ENCODE results near the gene PSG4.
"Not testable (repeated sequence)": the region's sequence is repeated elsewhere in the genome, so short reads cannot be mapped to it uniquely, and the experiment has no call there.

Gene PSG4

GRCh38 chr19:43205471-43206105 lies at the start of gene PSG4:
TSS of gene PSG4 (minus strand) at chr19:43205638. CDS start at chr19:43205536, 102 bp downstream.
- H3K9me3 ChIP-seq (ENCODE audit: control insufficient read depth, low read length); H3K4me3 ChIP-seq (ENCODE audit: low read length); H3K9ac ChIP-seq (ENCODE audit: low read length); H3K27me3 ChIP-seq (ENCODE audit: control insufficient read depth, insufficient read depth, low read length); H3K4me1 ChIP-seq (ENCODE audit: control insufficient read depth, insufficient read depth, low read length); H3K36me3 ChIP-seq (ENCODE audit: control insufficient read depth, insufficient read depth, low read length): not testable (repeated sequence)

- H3K36me3 ChIP-seq (ENCODE audit: control insufficient read depth, insufficient read depth, low read length); H3K9me3 ChIP-seq (ENCODE audit: control insufficient read depth, low read length); H3K27me3 ChIP-seq (ENCODE audit: control insufficient read depth, insufficient read depth, low read length); H3K4me3 ChIP-seq (ENCODE audit: low read length); H3K9ac ChIP-seq (ENCODE audit: low read length); H3K4me1 ChIP-seq (ENCODE audit: control insufficient read depth, insufficient read depth, low read length): not testable (repeated sequence)
Observed at GRCh38 chr19:43251428-43251827, 46.0 kb upstream of the PSG4 start.

DNA sequence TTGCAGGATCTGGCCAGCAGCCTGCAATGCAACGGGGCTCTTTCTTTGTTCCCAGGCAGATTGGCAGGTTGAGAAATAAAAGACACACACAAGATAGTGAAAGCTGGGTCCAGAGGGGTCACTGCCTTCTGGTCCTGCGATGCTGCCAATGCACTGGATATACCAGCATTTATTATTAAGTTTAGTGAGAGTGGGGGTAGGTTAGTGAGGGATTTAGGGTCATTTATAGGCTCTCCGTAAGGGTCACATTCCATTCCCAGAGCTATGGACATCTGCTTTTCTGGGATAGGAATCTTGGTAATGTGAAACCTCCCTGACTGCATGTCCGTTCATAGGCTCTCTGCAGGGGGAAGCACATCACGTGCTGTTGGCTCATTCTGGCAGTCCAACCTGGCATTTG lies 44.9 kb upstream of the PSG4 start:
- H3K27me3 ChIP-seq (ENCODE audit: control insufficient read depth, insufficient read depth, low read length); H3K9me3 ChIP-seq (ENCODE audit: control insufficient read depth, low read length); H3K4me3 ChIP-seq (ENCODE audit: low read length); H3K9ac ChIP-seq (ENCODE audit: low read length); H3K36me3 ChIP-seq (ENCODE audit: control insufficient read depth, insufficient read depth, low read length); H3K4me1 ChIP-seq (ENCODE audit: control insufficient read depth, insufficient read depth, low read length): not testable (repeated sequence)

DNA sequence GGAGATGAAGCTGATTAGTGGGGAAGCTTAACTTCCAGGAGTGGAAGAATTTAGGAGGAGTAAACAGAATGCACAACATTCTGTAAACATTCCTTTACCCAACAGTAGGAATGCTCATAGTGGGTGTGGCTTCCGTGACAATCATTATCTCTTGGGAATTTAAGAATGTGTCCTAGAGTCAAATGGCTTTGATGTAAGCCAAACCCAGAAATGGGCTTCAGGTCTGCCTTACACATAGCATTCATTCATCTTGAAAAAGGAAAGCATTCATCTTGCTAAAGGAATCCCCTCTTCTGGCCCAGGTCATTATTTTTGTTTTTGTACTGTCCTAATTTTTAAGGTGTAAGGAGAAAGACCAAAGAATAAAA lies 43.2 kb upstream of the PSG4 start:
- not testable (repeated sequence) for H3K9me3 ChIP-seq (ENCODE audit: control insufficient read depth, low read length); H3K9ac ChIP-seq (ENCODE audit: low read length)

GRCh38 chr19:43247243-43247880 lies 41.9 kb upstream of the PSG4 start:
- not testable (repeated sequence) for H3K4me1 ChIP-seq (ENCODE audit: control insufficient read depth, insufficient read depth, low read length); H3K36me3 ChIP-seq (ENCODE audit: control insufficient read depth, insufficient read depth, low read length); H3K9ac ChIP-seq (ENCODE audit: low read length); H3K4me3 ChIP-seq (ENCODE audit: low read length); H3K27me3 ChIP-seq (ENCODE audit: control insufficient read depth, insufficient read depth, low read length); H3K9me3 ChIP-seq (ENCODE audit: control insufficient read depth, low read length)

More for the DNA sequence above, 43.2 kb upstream of the PSG4 start:
- H3K4me1 ChIP-seq (ENCODE audit: control insufficient read depth, insufficient read depth, low read length); H3K4me3 ChIP-seq (ENCODE audit: low read length); H3K27me3 ChIP-seq (ENCODE audit: control insufficient read depth, insufficient read depth, low read length); H3K36me3 ChIP-seq (ENCODE audit: control insufficient read depth, insufficient read depth, low read length): not testable (repeated sequence)

GRCh38 chr19:43245848-43246247 lies 40.4 kb upstream of the PSG4 start:
- not testable (repeated sequence) for H3K36me3 ChIP-seq (ENCODE audit: control insufficient read depth, insufficient read depth, low read length); H3K4me3 ChIP-seq (ENCODE audit: low read length); H3K9ac ChIP-seq (ENCODE audit: low read length); H3K27me3 ChIP-seq (ENCODE audit: control insufficient read depth, insufficient read depth, low read length); H3K9me3 ChIP-seq (ENCODE audit: control insufficient read depth, low read length); H3K4me1 ChIP-seq (ENCODE audit: control insufficient read depth, insufficient read depth, low read length)

- not testable (repeated sequence) for H3K27me3 ChIP-seq (ENCODE audit: control insufficient read depth, insufficient read depth, low read length); H3K9ac ChIP-seq (ENCODE audit: low read length); H3K4me3 ChIP-seq (ENCODE audit: low read length); H3K9me3 ChIP-seq (ENCODE audit: control insufficient read depth, low read length); H3K4me1 ChIP-seq (ENCODE audit: control insufficient read depth, insufficient read depth, low read length); H3K36me3 ChIP-seq (ENCODE audit: control insufficient read depth, insufficient read depth, low read length)
Observed at GRCh38 chr19:43242211-43242610, 36.8 kb upstream of the PSG4 start.

DNA sequence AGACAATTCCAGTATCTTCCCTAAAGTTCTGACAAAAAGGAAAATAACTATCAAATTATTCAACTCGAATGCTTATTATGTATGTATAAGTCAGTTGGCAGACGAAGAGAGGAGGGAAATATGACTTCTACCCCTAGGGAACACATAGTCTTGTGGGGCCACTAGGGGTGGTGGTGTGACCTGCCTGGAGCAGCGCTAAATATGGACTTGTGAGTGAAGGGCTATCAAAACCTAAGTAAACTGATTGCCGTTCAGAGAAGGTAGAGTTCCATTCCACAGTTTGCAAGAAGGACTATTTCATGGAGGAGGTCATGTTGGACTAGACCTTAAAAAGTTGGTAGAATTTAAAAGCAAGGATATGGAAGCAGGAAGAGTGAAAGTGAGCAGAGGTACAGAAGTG lies 32.8 kb upstream of the PSG4 start:
- H3K4me3 ChIP-seq (ENCODE audit: low read length); H3K4me1 ChIP-seq (ENCODE audit: control insufficient read depth, insufficient read depth, low read length); H3K27me3 ChIP-seq (ENCODE audit: control insufficient read depth, insufficient read depth, low read length): not testable (repeated sequence)

DNA sequence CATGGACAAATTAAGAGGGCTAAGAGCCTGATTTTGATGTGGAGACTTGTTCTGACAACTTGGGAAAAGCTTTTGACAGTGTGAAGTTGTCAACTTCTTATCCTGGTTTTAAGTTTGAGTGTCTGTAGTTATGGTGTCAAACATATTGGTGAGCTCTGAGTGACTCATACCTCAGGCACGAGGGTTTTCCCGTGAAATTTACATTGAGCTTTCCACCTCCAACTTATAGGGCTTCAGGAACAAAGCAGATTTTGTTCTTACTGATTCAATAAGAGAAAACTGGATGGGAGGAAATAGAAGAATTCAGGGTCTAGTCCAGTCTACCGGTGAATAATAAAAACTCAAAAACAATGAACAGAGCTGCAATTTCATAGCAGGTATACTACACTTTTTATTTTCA lies 30.2 kb upstream of the PSG4 start:
- H3K36me3 ChIP-seq (ENCODE audit: control insufficient read depth, insufficient read depth, low read length); H3K4me3 ChIP-seq (ENCODE audit: low read length); H3K4me1 ChIP-seq (ENCODE audit: control insufficient read depth, insufficient read depth, low read length); H3K27me3 ChIP-seq (ENCODE audit: control insufficient read depth, insufficient read depth, low read length); H3K9me3 ChIP-seq (ENCODE audit: control insufficient read depth, low read length); H3K9ac ChIP-seq (ENCODE audit: low read length): not testable (repeated sequence)

More for the DNA sequence above, 32.8 kb upstream of the PSG4 start:
- not testable (repeated sequence) for H3K36me3 ChIP-seq (ENCODE audit: control insufficient read depth, insufficient read depth, low read length); H3K9me3 ChIP-seq (ENCODE audit: control insufficient read depth, low read length); H3K9ac ChIP-seq (ENCODE audit: low read length)

DNA sequence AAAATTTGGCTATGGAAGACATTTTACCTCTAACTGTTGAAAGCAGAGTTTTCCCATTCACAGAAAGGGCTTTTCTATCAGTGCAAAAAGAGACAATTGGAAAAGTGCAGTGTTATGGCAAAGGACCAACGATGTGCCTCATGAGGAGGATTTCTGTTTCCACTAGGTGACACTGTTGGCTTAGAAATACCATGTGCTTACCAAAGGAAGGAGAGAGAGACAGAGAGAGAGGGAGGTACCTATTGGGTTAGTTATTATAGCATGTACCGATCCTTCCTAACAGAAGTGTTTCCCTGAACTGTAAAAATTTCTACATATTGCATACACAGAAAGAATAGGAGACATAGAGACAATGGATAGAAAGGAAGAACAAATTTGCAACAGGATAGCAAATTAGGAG lies 23.9 kb upstream of the PSG4 start:
- Histone ChIP-seq H3K9me3 (ENCODE audit: control insufficient read depth, low read length) (no peaks in the 10 kb centered on the region), H3K4me1 (ENCODE audit: control insufficient read depth, insufficient read depth, low read length) (no peaks in the 10 kb centered on the region), H3K9ac (ENCODE audit: low read length) (no peak overlapping the region), H3K36me3 (ENCODE audit: control insufficient read depth, insufficient read depth, low read length) (no peaks in the 10 kb centered on the region), H3K27me3 (ENCODE audit: control insufficient read depth, insufficient read depth, low read length) (no peaks in the 10 kb centered on the region), H3K4me3 (ENCODE audit: low read length) (no peak overlapping the region)

DNA sequence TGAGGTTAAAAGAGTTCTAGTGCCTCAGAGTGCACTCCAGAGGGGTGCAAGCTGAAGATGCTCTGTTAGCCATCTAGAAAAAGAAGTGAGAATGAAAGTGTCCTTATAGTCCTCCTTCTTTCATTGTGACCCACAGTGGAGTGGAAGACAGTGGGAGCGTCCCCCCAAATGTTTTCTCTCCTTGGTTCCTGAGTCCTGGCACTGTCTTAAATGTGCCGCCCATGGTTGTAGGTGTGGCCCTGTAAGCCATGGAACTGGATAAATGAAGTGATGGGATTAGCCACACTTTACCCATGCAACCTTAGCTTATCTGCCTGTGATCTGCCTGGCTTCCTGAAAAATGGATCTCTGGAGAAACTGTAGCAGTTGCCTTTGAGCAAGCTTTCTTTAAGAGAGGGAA lies 23.3 kb upstream of the PSG4 start:
- H3K9ac ChIP-seq (ENCODE audit: low read length); H3K4me1 ChIP-seq (ENCODE audit: control insufficient read depth, insufficient read depth, low read length); H3K36me3 ChIP-seq (ENCODE audit: control insufficient read depth, insufficient read depth, low read length); H3K27me3 ChIP-seq (ENCODE audit: control insufficient read depth, insufficient read depth, low read length); H3K9me3 ChIP-seq (ENCODE audit: control insufficient read depth, low read length); H3K4me3 ChIP-seq (ENCODE audit: low read length): not testable (repeated sequence)

- H3K9ac ChIP-seq (ENCODE audit: low read length); H3K4me3 ChIP-seq (ENCODE audit: low read length); H3K4me1 ChIP-seq (ENCODE audit: control insufficient read depth, insufficient read depth, low read length); H3K36me3 ChIP-seq (ENCODE audit: control insufficient read depth, insufficient read depth, low read length); H3K27me3 ChIP-seq (ENCODE audit: control insufficient read depth, insufficient read depth, low read length); H3K9me3 ChIP-seq (ENCODE audit: control insufficient read depth, low read length): not testable (repeated sequence)
Observed at GRCh38 chr19:43226986-43227385, 21.5 kb upstream of the PSG4 start.

GRCh38 chr19:43224855-43225253 lies 19.4 kb upstream of the PSG4 start:
- H3K4me3 ChIP-seq (ENCODE audit: low read length), result no peak overlapping the region
- no peaks in the 10 kb centered on the region for H3K27me3 ChIP-seq (ENCODE audit: control insufficient read depth, insufficient read depth, low read length)
- H3K9ac ChIP-seq (ENCODE audit: low read length), result no peak overlapping the region
- H3K4me1 ChIP-seq (ENCODE audit: control insufficient read depth, insufficient read depth, low read length), result no peaks in the 10 kb centered on the region
- H3K36me3 ChIP-seq (ENCODE audit: control insufficient read depth, insufficient read depth, low read length), result no peaks in the 10 kb centered on the region
- no peaks in the 10 kb centered on the region for H3K9me3 ChIP-seq (ENCODE audit: control insufficient read depth, low read length)
